GM19455 (cell line): Measurements from ENCODE around the gene COX11.

Source experiments
- ATAC-seq: cut with Tn5 transposase; IDR thresholded peaks from one replicate; pipeline ENCODE4 v1.9.1; 2021; ENCODE audit not compliant: unreplicated experiment

The COX11 gene

GRCh38 chr17:54968262-54968987, at the start of gene COX11, which contains the start of gene STXBP4:
Gene COX11 (minus strand): TSS chr17:54968654. CDS start chr17:54968646, 8 bp downstream.
Gene STXBP4 (plus strand): TSS chr17:54968765. CDS start chr17:54986220, 17,455 bp downstream.
- ATAC-seq: peak; percentile 95

DNA sequence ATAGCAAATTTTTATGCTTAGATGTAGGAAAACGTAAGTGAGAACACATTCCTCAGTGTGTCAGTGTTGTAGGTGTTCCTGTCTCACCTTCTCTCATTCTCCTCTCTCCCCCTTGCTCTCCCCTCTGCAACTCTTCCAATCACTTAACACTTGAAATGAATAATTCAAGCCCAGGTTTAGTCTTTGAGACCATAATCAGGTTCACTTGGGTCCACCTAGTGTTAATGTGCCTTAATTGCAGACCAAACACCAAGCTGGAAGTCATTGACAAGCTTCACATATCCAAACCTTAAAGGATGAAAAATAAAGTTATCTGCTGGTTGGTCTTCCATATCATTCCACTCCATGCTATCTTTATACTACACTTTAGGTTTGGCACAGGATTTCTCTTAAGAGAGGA, 37.1 kb upstream of the COX11 start:
- ATAC-seq: no peak

DNA sequence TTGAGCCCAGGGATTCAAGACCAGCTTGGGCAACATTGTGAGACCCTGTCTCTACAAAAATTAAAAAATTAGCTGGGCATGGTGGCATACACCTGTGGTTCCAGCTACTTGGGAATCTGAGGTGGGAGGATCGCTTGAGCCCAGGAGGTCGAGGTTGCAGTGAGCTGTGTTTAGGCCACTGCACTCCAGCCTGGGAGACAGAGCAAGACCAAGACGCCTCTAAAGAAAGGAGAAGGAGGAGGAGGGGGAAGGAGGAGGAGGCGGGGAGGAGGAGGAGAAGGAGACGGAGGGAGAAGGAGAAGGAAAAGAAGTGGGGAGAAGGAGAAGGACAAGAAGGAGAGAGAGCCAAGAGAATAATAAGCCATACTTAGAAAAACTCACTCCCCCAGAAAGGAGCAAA, 36.0 kb upstream of the COX11 start:
- ATAC-seq: no peak

DNA sequence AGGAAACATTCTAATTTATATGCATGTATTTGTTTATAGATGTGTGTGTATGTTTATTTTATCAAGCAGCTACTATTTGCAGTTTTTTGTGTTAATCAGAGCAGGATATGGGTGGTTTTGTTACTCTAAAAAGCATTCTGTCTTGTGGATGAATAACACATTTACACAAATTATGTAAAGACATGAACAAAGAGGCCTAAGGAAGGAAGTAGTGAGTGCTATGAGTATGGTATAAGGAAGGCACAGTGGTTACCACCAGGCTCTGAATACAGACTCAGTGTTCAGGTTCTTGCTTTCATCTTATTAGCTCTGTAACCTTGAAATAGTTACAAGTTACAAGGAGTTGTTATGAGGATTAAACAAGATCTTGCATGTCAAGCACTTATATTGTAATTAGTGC, 34.0 kb upstream of the COX11 start:
- no peak for ATAC-seq

DNA sequence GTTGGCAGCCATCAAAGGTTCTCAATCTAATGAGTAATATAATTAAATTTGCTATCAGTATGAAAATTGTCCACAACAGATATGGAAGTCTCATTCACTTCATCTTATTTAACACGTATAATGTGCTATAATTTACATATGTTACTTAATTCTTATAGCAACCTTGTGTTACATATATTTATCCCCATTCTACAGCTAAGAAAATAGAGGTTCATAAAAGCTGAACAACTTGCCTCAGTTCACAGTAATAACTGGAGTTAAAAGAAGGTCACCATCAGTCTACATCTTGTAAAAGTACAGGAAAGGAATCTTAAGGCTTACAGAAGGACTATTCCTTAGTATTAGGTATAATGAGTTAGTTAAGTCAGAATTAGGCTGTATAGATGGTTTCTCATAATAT, 28.0 kb upstream of the COX11 start:
- ATAC-seq: no peak

GRCh38 chr17:54992797-54993639, 24.6 kb upstream of the COX11 start:
- ATAC-seq: peak; percentile 75

- ATAC-seq: no peak
Measured at GRCh38 chr17:54991567-54991966, 23.1 kb upstream of the COX11 start.

DNA sequence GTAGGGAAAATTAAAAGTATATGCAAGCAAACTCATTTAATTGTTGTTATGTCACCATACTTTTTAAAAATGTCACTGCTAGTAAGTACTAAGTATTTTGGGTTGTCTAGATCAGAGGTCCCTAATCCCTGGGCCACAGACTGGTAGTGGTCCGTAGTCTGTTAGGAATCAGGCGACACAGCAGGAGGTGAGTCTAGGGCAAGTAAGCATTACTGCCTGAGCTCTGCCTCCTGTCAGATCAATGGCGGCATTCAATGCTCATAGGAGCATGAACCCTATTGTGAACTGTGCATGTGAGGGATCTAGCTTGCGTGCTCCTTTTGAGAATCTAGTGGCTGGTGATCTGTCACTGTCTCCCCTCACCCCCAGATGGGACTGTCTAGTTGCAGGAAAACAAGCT, 21.7 kb upstream of the COX11 start:
- no peak for ATAC-seq

GRCh38 chr17:54985476-54985875, 17.0 kb upstream of the COX11 start:
- no peak for ATAC-seq

GRCh38 chr17:54983260-54983659, 14.8 kb upstream of the COX11 start:
- ATAC-seq: no peak

DNA sequence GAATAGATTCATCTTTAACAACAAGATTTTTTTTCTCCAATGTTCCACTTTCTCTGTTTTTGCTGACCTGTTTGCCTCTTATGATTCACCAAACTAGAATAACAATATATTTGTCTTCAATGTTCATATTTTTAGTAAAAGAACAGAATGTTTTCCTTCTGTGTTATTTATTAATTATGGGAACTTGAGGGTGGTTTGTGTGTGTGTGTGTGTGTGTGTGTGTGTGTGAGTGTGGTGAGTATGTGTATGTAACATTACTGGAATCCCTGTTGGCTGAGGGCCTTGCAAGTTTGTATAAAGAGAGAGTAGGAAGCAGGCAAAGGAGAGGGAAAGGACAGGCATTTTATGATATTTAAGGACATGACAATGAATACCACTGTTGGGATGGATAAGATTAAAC, 13.9 kb upstream of the COX11 start:
- no peak for ATAC-seq

DNA sequence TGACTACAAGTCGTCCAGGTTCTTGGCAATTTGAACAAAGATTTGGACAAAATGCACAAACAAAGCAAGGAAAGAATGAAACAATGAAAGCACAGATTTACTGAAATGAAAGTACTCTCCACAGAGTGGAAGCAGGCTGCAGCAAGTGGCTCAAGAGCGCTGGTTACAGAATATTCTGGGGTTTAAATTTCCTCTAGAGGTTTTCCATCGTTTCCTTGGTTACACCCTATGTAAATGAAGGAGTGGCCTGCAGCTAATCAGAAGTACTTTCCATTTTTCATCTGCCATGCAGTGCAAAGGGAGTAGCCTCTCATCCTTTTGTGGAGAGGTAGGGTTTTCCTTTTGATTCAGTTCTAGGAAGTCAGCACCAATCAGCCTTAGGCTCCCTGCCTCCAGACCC, 11.9 kb upstream of the COX11 start:
- no peak for ATAC-seq

DNA sequence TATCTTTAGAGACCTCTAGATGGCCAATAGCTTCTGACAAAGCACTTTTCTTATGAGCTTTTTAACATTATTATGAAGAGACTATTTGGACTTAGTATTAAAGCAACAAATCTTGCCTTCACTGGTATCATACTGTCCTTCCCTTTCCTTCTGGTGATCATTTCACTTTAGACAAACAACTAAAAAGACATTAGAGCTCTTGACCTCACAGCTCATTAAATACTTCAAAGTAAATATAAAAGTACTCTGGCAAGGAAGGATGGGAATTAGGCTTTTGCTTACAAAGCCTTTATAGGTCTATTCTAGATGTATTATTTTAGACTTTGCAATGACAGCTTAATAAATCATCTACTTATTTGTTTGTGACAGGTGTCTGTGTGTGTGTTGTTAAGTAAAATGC, 11.2 kb upstream of the COX11 start:
- ATAC-seq: no peak

DNA sequence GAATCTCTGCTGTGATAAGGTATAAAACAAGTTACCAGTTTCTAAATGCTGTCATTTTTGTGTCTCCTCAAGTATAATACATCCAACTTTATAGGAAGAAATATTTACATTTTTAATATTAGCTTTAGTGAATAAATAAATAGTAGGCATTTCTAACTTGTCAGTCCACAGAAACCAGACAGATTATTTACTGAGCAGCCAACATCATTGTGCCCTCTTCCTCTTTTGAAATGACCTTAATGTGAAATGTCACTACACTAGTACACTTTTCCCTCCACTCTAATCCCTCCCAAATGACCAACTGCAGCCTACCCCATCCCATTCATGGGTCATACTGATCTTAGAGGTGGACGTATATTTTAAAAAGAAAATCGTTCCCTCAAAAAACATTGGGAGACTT, 9.3 kb upstream of the COX11 start:
- no peak for ATAC-seq

DNA sequence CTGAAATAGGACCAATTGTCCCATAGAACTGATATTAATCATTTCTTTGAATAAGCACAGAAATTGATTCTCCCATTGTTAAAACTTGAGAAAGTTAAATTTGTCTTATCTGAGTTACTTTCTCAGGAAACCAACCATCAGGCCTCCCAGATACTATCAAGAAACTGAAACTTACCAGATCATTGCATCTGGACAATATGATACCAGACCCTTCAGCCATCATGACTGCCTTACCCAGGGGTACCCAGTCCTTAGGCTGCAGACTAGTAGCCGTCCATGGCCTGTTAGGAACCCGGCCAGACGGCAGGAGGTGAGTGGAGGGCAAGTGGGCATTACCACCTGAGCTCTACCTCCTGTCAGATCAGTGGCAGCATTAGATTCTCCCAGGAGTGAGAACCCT, 7.9 kb upstream of the COX11 start:
- no peak for ATAC-seq

DNA sequence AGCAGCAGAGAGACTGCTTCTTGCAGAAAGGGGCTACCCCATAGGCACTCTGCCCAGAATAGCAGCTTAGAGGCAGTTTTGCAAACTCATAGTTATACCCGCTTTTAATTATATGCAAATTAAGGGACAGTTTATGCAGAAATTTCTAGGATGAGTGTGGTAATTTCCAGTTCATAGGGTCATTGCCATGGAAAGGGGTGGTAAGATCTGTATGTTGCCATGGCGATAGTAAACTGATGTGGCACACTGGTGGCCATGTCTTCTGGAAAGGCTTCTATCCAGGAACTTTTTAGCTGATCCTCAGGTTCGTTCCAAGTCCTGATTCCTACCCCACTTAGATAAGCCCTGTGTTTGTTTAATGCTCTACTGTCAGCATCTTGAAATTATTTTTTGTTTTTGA, 6.3 kb upstream of the COX11 start:
- no peak for ATAC-seq

GRCh38 chr17:54972406-54973138, 4.1 kb upstream of the COX11 start:
- no peak for ATAC-seq

GRCh38 chr17:54971901-54972300, 3.4 kb upstream of the COX11 start:
- no peak for ATAC-seq

DNA sequence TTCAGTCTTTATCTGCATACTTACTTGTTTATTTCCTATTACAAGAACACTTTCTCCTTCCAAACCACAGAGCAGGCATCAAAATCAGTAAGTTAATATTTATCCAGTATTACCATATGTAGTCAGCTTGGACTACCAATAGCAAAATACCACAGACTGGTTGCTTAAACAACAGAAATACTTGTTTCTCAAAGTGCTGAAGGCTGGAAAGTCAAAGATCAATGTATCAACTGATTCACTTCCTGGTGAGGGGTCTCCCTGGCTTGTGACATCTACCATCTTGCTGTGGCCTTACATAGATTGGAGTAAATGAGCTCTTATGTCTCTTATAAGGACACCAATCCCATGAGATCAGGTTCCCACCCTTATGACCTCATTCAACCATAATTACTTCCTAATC, 2.7 kb upstream of the COX11 start:
- no peak for ATAC-seq

DNA sequence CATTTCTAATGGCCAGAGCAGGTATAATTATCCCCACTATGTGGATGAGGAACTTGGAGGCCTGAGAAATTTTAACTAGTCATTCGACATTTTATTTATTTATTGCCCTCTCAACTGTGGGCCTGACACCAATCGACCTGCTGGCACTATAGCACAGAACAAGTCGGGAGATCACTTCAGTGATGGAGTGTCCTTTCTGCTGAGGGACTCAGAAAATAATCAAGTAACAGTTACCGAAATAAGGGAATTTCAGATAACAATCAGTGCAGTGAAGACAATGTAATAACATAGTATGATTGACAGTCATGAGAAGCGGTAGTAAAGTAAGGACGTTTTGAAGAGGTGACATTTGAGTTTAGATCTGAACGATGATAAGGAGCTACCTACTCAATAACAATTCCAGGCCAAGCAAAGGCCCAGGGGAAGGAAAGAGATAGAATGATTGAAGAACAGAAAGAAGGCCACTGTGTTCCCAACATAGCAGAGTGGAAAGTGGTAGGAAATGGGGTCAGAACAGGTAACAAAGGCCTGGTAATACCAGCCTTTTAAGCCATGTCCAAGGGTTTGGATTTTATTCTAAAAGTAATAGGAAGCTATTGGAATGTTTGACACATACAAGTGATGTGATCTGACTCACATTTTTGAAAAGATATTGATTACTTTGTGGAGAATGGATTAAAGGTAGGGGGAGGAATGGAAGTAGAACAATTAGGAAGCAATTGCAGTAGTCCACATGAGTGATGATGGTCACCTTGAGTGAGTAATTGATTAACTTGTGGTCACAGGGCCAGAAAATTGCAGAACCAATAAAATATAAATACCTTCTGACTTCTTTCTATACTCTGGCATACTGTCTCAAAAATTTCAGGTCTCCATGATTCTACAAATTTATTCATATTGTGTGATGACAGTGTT, 1.5 kb upstream of the COX11 start:
- no peak for ATAC-seq

DNA sequence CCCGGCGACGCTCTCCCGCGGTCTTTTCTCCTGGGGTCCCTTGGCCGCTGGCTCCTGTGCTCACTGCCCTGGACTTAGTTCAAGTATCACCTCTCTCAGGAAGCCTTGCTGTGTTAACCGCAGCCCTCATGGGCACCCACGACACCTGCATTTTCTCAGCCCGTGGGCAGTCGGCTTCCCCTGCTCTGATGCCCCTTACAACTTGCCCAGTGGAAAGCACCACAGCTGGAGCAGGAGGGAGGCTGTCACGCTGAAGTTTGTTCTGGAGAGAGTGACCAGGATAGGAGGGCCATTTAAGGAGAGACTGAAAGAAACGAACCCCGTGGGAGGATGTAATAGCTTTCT, 506 bp upstream of the COX11 start:
- peak; percentile 39 for ATAC-seq
